KMS-11 (cell line): Measurements from ENCODE around the gene CECR2.

Experiments used
- H2AFZ ChIP-seq: fragments of 200-600 bp; sonication (generic); 2 replicates; pipeline ENCODE4 v1.6.1; 2016; ENCODE audit warnings: antibody characterized with exemption, mixed run types, low read depth
- H3K27ac ChIP-seq: fragments of 200-600 bp; sonication (generic); 2 replicates; pipeline ENCODE4 v1.6.1; 2016; ENCODE audit warnings: mild to moderate bottlenecking, mixed run types
- H3K27me3 ChIP-seq: fragments of 200-600 bp; sonication (generic); 2 replicates; pipeline ENCODE4 v1.6.1; 2017; ENCODE audit warnings: mild to moderate bottlenecking, low read depth, mixed run types, moderate library complexity; ENCODE audit not compliant: insufficient read depth
- H3K36me3 ChIP-seq: fragments of 200-600 bp; sonication (generic); 2 replicates; pipeline ENCODE4 v1.6.1; 2017; ENCODE audit warnings: mild to moderate bottlenecking, mixed run types; ENCODE audit not compliant: insufficient read depth
- H3K4me1 ChIP-seq: fragments of 200-600 bp; sonication (generic); 2 replicates; pipeline ENCODE4 v1.6.1; 2016; ENCODE audit warnings: mild to moderate bottlenecking, low read depth, mixed run types; ENCODE audit not compliant: poor library complexity, severe bottlenecking
- H3K4me2 ChIP-seq: fragments of 200-600 bp; sonication (generic); 2 replicates; pipeline ENCODE4 v1.7.0; 2016; ENCODE audit warnings: mild to moderate bottlenecking, mixed run types
- H3K4me3 ChIP-seq: fragments of 200-600 bp; sonication (generic); IDR thresholded peaks from 2 replicates; pipeline ENCODE4 v1.6.1; 2017; ENCODE audit warnings: low read depth, low read length, mixed read lengths; ENCODE audit not compliant: insufficient read depth
- H3K79me2 ChIP-seq: fragments of 200-600 bp; sonication (generic); 2 replicates; pipeline ENCODE4 v1.6.1; 2016; ENCODE audit warnings: low read depth, mixed run types; ENCODE audit not compliant: insufficient read depth
- H3K9ac ChIP-seq: fragments of 200-600 bp; sonication (generic); 2 replicates; pipeline ENCODE4 v1.6.1; 2016; ENCODE audit warnings: mild to moderate bottlenecking, mixed run types
- H4K20me1 ChIP-seq: fragments of 200-600 bp; sonication (generic); 2 replicates; pipeline ENCODE4 v1.6.1; 2016; ENCODE audit warnings: mild to moderate bottlenecking, mixed run types; ENCODE audit not compliant: insufficient read depth
- TF ChIP-seq, protein P1 (sequence below): fragments of 200-600 bp; sonication (generic); conservative IDR thresholded peaks from 2 replicates; pipeline ENCODE4 v1.6.1; 2017; ENCODE audit warnings: low read depth, mild to moderate bottlenecking, antibody characterized with exemption, low read length, moderate library complexity, mixed read lengths

The CECR2 gene

GRCh38 chr22:17576470-17576869 is 207.2 kb downstream of the CECR2 start:
- Histone ChIP-seq H3K4me2 (no peak overlapping the region), H2AFZ (no peak overlapping the region), H3K4me1 (no peaks in the 10 kb centered on the region), H3K79me2 (no peaks in the 10 kb centered on the region), H3K27ac (no peak overlapping the region), H4K20me1 (no peaks in the 10 kb centered on the region), H3K36me3 (no peaks in the 10 kb centered on the region), H3K9ac (no peak overlapping the region), H3K4me3 (no peak overlapping the region), H3K27me3 (no peaks in the 10 kb centered on the region)
- TF ChIP-seq, protein P1, sequence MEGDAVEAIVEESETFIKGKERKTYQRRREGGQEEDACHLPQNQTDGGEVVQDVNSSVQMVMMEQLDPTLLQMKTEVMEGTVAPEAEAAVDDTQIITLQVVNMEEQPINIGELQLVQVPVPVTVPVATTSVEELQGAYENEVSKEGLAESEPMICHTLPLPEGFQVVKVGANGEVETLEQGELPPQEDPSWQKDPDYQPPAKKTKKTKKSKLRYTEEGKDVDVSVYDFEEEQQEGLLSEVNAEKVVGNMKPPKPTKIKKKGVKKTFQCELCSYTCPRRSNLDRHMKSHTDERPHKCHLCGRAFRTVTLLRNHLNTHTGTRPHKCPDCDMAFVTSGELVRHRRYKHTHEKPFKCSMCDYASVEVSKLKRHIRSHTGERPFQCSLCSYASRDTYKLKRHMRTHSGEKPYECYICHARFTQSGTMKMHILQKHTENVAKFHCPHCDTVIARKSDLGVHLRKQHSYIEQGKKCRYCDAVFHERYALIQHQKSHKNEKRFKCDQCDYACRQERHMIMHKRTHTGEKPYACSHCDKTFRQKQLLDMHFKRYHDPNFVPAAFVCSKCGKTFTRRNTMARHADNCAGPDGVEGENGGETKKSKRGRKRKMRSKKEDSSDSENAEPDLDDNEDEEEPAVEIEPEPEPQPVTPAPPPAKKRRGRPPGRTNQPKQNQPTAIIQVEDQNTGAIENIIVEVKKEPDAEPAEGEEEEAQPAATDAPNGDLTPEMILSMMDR = no peak

- H3K4me2 ChIP-seq = no peak overlapping the region
- no peaks in the 10 kb centered on the region for H3K36me3 ChIP-seq
- H3K27ac ChIP-seq = no peak overlapping the region
- H3K4me1 ChIP-seq = no peaks in the 10 kb centered on the region
- no peaks in the 10 kb centered on the region for H3K79me2 ChIP-seq
- TF ChIP-seq, protein P1 = no peak
- H3K9ac ChIP-seq = no peak overlapping the region
- no peak overlapping the region for H2AFZ ChIP-seq
- H3K27me3 ChIP-seq = no peaks in the 10 kb centered on the region
- no peaks in the 10 kb centered on the region for H4K20me1 ChIP-seq
- H3K4me3 ChIP-seq = no peak overlapping the region
These were observed 209.0 kb downstream of the CECR2 start for GRCh38 chr22:17578136-17578754.

- no peaks in the 10 kb centered on the region for H4K20me1 ChIP-seq
- no peak overlapping the region for H2AFZ ChIP-seq
- H3K4me1 ChIP-seq = no peaks in the 10 kb centered on the region
- no peak overlapping the region for H3K4me3 ChIP-seq
- no peaks in the 10 kb centered on the region for H3K36me3 ChIP-seq
- TF ChIP-seq, protein P1 = no peak
- no peak overlapping the region for H3K4me2 ChIP-seq
- H3K9ac ChIP-seq = no peak overlapping the region
- H3K79me2 ChIP-seq = no peaks in the 10 kb centered on the region
- H3K27ac ChIP-seq = no peak overlapping the region
- H3K27me3 ChIP-seq = no peaks in the 10 kb centered on the region
These were observed 210.3 kb downstream of the CECR2 start for GRCh38 chr22:17579535-17579981.

DNA sequence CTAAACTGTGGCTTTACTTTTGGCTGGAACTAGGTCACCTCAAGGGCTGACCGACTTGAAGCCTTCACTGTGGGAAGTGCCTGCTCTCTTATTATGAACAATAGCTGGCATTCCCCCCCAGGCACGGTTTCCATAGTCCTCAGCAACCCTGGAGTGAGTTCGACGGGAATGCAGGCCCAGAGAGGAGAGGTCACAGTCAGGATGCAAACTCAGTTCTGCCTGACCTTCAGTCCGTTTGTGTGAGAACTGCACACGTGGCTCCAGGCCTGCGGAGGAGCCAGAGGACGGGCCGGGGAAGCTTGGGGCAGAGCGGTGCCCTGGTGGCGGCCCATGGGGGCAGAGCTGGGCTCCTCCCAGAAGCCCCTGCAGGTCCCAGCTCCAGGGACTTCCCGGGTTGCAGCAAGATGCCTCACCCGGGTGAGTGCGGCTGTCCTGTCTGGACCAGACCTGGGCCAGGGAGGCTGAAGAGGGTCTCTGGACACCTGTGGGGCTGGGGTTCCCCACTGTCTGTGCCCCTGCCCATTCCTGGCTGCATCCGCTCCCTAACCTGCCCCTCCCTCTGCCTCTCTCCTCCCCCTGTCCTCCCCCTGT is 211.3 kb downstream of the CECR2 start:
- TF ChIP-seq, protein P1 = no peak
- no peaks in the 10 kb centered on the region for H3K27me3 ChIP-seq
- no peak overlapping the region for H3K9ac ChIP-seq
- no peak overlapping the region for H3K27ac ChIP-seq
- no peaks in the 10 kb centered on the region for H3K36me3 ChIP-seq
- H4K20me1 ChIP-seq = no peaks in the 10 kb centered on the region
- H3K79me2 ChIP-seq = no peaks in the 10 kb centered on the region
- H2AFZ ChIP-seq = no peak overlapping the region
- H3K4me3 ChIP-seq = no peak overlapping the region
- H3K4me1 ChIP-seq = no peaks in the 10 kb centered on the region
- H3K4me2 ChIP-seq = no peak overlapping the region
